ENCODE data around the gene CDK15.
A peak's percentile ranks its signal among the peaks of the same experiment; 100 is the strongest.
"Not testable (repeated sequence)": the region's sequence is repeated elsewhere in the genome, so short reads cannot be mapped to it uniquely, and the experiment has no call there.

The CDK15 gene

DNA sequence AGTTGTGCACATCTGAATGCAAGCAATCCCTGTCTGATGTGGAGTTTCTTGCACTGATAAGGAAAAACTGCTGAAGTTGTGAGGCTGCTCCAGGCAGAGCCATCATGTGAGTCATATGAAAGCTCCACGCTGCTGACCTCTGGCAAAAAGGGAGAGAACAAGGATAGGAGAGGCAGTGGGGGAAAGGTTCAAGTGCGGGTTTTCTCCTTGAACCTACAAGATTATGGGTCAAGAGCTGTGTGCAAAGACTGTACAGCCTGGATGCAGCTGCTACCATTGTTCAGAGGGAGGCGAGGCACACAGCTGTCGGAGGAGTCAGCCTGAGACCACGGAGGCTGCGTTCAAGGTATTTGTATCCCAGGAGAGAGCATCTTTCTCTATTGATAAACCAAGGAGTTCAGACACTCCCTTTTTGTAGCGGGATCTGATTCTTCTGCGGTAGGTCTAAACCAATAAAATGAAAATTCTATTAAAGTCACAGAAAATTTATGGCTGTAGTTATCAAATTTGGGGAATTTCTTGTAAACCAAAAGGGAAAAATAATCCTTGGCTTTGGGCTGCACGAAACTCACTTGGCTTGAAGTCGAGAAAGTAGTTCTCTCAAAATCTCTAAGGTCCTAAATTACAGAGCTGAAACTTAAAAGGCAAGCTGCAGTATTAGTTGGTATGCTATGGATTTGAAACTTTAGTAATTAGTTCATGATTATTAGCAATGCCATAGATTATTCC, at the start of gene CDK15:
Gene CDK15, plus strand, starts transcription at position 96 of the 729 bp plus-strand sequence. Its CDS starts 128 bp downstream, at position 224.
- DNase-seq: peak; percentile 68

DNA sequence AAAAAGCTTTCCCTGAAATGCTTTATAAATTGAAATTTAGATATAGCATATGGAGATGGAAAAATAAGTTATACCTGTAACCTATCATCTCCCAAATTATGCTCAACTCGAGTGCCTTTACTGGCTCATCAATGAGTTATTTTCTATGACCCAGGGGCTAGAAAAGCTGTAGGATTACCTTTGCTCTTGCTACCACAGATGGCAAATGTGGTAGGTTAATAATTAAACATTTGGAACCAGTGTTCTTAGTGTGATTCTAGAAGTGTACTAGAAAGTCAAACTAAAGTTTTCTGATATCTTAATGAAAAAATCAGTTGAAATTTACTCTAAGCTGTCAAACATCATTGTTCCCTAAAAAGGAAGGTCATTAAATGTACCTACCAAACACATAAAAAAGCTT, 48.1 kb upstream of the CDK15 start:
- no peak for DNase-seq

DNA sequence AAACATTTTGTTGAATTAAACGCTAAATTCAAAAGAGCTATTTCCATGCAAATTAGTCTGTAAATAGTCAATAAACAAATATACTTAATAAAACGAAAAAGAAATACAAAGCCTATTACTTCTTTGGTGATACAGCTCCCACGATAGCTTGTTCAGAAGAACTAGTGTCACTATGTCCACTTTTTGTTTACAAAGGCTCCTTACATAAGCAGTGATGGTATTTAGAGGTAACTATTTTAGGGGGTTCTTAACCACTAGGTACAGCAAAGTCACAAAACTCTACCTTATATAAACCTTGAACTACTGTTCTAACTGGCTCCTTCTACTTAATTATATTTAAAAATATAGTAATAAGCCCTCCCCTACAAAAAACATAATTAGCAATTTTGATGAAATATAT, 47.5 kb upstream of the CDK15 start:
- DNase-seq: no peak

DNA sequence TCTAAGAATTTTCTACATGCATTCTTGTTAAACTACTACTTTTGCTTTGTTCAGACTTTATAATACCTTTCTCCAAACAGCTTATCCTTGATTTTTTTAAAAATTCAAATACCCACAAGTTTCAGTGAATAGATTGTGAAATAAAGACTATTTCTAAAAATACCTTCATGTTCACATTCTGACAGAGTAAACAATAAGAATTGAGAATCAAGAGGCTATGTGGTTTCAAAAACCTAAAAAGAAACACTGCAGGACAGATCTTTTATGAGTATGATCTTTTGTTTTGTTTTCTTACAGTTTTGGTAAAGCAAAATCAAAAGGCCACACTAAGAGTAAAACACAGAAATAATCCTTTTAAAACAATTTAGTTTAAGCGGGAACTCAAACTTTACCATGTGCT, 46.8 kb upstream of the CDK15 start:
- no peak for DNase-seq

DNA sequence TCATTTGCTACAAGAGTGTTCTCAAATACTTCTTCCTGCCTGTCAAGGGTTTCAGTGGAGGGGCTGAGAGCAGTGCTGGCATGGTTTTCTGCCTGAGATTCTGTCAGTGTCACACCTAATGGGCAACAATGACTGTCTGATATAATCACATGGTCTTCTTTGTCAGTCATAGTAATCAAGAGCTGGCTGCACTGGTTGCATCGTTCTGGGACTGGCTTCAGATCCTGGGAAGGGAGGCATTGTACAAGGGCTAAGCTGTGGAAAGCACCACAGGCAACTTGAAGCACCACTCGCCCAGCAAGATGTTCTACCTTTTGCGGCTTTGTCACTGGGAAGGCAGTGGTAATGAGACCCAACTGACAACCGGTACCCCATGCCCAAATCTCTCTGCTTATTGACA, 45.2 kb upstream of the CDK15 start:
- no peak for DNase-seq

DNA sequence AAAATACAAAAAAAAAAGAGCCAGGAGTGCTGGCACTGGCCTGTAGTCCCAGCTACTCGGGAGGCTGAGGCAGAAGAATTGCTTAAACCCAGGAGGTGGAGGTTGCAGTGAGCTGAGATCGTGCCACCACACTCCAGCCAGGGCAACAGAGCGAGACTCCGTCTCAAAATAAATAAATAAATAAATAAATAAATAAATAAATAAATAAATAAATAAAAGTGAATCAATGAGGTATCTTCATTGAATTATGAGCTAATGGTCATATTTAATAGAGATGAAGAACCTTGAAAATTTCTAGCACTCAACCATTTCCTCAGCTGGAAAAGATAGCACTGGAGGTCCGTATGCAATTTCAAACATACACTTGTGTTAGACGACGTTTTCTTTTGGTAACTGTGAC, 41.9 kb upstream of the CDK15 start:
- DNase-seq: not testable (repeated sequence)

DNA sequence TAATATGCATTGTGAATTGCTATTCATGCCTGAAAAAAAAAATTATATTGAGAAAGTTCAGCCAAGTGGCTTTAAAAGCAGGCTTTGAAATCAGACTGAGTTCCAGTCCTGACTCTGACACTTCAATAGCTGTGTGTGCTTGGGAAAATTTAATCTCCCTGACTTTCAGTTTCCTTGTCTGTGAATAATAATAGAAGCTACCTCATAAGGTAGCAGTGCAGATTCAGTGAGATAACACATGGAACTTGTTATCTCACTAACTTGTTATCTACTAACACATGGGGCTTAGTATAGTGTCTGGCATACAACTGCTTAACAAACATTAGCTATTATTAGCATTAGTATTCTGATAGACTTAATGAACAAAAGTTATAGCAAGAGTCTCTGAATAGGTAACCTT, 40.5 kb upstream of the CDK15 start:
- no peak for DNase-seq

DNA sequence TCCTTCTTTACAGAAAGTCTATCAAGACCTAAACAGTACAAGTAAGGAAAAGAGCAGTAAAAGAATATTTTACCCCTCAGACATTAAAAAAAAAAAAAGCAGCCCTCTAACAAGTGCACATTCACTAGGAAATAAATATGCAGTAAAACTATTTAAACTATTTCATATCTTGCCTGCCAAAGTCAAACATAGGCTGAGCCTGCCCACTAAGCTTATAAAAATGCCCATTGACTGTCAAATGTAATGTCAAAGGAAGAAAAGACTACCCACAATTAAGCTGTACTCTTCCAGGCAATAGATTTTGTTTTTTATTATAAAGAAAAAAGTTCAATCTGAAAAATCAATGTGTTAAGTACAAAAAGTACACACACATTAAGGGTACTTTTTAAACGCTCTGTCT, 37.4 kb upstream of the CDK15 start:
- DNase-seq: peak; percentile 65

DNA sequence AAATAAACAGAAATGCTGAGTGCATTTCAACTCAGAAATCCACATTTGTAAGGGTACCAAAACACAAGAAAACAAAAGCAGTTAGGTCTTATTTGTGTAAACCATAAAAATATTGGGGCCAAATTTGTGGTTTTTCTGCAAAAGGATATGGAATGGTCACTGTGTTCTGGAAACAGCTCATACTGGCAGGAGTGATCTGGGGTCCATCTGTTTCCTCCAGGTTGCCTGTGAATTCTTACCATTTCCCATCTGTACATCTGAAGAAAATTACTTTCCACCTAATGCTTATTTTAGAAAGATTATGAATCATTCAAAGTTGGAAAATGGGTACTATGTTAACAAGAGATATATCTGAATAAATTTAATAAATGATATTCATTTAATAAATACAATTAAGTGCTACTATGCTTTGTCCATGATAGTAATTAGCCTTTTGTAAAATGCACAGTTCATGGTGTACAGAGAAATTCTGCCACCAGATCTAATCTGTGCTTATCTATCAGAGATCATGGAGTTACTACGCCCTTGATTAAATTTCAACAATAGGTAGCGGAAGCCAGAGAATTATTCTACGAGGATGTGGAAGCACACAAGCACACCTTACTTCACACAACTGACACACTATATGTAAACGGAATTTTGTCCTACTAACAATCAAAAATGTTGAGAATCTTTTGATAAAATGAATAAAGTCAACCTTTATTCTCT, 36.5 kb upstream of the CDK15 start:
- DNase-seq: no peak

DNA sequence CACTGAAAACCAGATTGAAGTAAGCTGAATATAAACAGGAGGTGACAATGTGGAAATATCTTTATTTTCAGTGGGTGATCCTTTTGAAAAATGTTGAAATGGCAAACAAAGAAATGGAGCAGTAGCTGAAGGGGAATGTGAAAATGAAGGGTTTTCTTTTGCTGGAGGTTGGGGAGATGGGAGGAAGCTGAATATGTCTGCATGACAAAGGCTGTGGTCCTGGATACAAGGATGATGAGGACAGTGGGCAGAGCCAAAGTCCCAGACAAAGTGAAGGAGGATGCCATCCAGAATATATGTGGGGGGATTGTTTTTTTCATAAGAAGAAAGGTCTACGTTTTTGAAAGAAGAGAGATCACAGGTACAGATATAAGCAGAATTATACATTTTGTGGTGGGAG, 32.3 kb upstream of the CDK15 start:
- DNase-seq: no peak

DNA sequence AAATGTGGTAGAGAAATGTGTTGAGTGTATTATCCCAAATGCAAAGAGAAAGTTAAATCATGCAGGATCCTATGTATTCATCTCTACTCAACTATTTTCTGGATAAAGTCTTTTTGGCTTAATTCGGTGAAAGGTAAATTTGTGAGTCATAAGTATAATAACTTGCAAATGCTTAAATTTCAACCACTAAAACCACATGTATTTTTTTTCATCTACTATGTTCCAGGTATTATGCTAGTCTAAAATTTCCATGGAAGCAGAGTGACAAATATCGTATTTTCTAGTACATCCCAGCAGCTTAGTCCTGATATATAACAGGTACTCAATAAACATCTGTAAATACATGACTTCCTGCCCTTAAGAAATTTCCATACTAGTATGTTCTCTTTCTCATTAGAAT, 31.8 kb upstream of the CDK15 start:
- DNase-seq: peak; percentile 33

DNA sequence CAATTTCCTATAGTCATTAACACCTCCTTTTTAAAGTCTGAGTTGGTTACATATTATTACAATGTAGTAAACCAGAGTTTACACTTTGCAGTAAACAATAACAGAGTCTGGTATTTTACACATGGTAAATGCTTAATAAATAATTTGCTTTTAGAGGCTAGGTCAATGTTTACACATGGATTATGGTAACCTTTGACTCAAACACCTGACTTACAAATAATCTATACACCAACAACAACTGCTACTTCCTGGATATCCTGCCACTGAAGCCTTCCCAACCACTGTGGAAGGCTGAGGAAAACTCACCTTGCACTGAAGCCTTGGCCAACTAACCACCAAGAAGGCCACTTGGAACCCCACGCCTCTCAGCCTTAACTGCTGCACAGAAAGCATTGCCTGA, 31.0 kb upstream of the CDK15 start:
- no peak for DNase-seq

DNA sequence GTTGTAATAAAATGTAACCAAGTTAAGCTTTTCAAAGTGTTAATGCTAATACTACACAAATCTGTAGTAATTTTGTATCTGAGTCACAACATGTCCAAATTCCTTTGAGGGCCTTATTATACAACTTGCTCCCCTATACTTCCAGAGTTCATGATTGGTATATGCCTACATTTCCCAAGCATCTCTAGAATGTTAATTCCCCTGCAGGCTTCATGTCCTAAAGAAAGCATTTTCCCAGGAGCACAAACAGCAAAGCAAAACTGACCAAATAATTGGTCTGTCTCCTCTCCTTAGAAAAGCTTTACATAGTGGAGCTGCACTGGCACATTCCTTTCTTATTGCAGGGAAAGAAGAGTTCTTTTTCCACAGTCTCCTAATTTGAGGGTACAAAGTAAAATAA, 29.3 kb upstream of the CDK15 start:
- peak; percentile 62 for DNase-seq

DNA sequence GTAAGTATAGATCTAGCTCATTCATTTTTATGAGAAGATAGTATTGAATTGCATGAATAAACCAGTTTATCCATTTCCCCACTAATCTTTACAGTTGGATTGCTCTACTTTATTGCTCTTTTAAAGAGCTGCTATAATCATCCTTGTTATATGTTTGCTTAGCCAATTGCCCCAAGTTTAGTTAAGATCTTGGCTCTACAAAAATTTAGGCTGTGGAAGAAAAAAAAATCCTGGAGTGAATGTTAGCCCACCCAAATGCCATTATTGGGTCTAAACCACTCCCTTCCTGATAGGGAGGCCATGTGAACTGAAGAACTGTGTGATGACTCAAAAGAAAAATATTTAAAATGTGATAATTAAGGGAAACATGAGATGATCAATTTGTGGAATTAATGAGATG, 28.5 kb upstream of the CDK15 start:
- peak; percentile 21 for DNase-seq

DNA sequence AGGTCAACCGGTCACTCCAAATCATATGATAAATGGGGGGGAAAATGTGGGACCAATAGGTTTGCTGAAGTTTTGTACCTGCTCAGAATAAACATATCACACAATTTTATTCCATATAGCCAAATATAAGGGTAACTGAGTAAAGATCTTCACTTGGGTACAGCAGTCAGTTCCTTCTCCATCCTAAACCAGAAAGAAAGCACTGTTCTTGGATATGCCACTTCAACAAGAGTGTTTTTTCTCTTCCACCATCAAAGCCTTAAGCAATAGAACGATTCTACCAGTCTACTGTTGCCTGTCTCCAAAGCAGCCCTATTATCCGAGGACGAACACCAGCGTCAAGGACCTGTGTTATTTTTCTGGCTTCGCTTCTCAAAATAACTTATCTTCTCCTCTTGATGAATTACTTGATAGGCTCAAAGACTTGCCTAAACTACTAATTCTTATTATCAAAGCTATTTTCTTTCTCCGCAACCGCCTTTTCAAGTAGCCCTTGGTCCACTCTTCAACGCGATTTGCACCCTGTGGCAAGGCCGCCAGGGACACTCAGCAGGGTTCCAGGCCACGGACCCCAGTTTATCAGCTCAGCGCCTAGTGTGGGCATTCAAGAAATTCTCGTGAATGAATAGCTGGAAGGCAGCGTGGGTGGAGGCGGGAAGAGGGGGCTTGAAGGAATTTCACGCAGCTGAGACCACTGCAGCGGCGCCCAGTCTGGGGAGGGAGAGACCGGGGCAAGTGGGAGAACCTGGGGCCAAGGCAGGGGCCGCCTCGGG, 26.2 kb upstream of the CDK15 start:
- peak; percentile 10 for DNase-seq

DNA sequence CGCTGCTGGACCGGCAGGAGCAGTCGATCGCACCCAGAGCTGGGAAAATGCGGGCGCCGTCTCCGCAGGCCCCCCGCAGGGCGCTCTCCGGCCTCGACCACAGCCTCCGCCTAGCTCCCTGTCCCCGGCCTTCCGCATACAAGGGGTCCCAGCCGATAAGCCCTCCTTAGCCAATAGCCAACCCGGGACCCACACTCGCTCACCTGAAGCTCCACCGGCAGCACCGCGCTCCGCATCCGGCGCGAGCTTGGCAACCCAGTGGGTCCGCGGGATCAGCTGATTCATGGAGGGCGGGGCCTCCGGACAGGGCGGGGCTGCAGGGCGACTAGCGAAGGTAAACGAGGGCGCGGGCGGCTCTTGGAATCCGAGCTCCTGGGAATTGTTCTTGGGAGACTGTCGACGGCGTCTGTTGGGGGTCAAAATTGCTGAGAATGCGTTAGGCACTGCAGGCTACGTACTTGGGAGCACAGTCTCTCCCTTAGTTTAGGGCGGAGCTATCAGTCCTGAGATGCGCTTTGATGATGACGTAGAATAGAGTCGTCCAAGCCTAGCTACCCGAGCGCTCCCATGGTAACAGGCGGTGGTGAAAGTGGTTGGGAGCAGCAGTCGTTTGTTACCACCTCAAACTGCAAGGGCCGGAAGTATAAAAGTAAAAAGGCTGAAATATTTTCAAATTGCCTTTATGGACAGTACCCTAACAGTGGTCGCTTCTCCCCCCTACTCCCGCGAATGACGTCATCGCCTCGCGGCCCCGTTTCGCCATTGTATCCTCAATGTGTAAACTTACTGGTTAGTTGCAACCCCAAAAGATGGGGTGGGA, 25.5 kb upstream of the CDK15 start, which contains the start of gene ALS2:
Gene ALS2, minus strand, starts transcription at position 260 of the 820 bp plus-strand sequence. CDS start 12,048 bp downstream, outside the sequence.
- DNase-seq: peak; percentile 100

DNA sequence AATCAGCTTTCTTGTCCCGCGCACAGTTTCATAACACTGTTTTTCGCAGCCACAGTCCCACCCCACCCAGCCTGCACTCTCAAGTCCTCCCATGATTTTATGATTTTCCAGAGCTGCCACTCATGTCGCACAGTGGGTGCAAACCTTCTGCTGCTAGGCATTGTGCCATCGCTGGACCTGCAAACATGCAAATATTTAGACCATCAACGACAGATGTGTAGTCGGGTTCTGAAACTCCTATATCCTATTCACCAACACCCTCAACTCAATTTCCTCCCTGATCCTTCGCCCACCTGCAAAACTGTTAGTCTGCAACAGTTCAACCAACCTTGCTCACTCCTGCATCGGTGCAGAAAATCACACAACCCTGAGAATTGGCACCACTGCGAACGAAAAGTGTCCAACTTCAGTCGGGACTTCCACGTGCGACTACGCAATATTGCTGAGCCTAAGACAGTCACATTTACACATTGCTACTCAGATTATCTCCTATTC, 24.7 kb upstream of the CDK15 start:
- peak; percentile 24 for DNase-seq

DNA sequence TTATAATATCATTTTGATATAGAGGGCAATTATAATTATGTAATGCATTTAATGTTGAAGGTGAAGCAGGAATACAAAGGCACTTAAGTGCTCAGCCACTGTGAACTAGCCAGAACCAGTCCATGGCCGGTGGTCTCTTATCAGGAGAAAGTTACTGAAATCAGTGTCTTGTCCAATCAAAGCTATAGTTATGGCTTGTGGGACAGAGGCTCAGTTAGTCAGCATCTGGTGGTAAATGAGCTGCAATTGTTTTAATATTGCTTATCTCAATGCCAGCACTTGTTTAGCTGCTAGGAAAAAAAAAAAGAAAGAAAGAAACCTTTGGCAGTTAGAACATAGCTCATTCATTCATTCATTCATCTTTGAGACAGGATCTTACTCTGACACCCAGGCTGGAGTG, 21.8 kb upstream of the CDK15 start:
- no peak for DNase-seq

DNA sequence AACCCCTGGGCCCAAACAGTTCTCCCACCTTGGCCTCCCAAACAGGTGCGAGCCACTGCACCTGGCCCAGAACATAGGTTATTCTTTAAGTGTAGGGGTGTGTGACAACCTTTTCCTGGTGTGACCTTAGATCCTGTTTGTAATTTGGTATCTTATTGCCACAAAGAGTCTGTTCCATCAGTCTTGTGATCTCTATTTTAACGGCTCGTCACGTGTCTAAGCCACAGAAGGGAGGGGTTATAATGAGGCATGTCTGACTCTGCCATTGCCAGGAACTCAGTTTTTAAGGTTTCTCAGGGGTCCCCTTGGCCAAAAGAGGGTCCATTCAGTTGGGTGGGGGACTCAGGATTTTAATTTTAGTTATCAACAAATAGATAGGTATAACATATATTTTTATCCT, 21.2 kb upstream of the CDK15 start:
- no peak for DNase-seq

DNA sequence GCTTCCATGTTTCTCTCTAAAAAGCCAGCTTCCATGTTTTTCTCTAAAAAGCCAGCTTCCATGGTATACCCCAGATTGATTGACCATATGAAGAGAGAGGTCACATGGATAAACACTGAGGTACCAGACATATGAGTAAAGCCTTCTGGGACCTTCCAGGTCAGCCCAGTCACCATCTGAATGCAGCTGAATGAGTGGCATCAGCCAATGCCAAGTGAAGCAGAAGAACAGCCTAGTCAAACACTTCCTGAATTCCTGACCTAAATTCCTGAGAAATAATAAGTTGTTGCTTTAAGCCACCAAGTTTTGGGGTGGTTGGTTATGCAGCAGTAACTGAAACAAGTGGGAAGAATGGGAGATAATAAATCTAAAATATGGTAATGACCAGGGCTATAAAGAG, 19.9 kb upstream of the CDK15 start:
- peak; percentile 45 for DNase-seq

DNA sequence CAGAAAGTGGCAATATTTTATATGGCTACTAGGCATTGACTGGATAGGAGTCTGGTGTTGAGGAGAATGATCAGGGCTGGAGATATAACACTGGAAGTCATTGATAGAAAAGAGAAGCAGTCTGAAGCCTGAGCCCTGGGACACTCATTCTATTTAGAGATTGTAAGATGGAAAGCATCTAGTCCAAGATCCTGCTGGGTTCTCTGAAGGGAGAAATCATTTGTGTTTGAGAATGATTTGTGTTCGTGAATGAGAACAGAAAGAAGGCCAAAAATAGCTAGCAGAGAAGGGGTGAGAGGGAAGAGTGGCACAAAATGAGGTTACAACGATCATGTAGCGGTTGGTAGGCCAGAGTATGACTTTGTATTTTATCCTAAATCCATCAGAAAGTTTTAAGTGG, 18.0 kb upstream of the CDK15 start:
- no peak for DNase-seq

DNA sequence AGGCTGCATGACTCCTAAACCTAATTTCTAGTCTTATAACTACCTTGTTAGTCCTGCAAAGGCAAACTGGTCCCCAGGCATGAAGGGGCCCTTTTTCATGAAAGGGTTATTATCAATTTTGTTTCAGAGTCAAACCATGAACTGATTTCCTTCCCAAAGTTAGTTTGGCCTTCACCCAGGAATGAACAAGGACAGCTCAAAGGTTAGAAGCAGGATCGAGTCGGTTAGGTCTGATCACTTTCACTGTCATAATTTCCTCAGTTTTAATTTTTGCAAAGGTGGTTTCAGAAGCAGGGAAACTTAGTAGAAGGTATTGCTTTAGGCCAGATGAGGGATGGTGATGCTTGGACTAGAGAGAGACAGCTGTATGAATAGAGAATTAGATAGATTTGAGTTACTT, 16.9 kb upstream of the CDK15 start:
- DNase-seq: no peak

DNA sequence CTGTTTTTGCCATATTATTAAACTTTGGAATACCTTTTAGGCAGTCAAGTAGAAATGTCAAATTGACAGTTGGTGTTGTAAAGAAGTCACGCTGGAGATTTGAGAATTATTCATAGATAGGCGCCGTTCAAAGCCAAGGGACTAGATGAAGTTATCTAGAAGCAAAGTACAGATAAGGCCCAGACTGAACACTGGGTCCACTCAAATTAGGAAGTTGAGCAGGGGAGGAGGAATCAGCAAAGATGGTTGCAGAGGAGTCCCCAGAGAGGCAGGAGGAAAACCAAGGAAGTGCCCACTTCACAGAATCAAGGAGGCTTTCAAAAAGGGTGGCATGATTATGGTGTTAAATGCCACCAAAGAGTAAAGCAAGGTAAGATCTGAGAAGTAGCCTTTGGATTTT, 16.0 kb upstream of the CDK15 start:
- DNase-seq: no peak
